Mesendoderm (in vitro differentiated cells): ENCODE measurements around the gene ARFIP2.
A peak's percentile ranks its signal among the peaks of the same experiment; 100 is the strongest.

Experiments
- DNase-seq: peaks from one replicate; pipeline ENCODE4 v3.0.0; 2013
- H2AK5ac ChIP-seq: 2 replicates; pipeline ENCODE4 v1.6.1; 2013; ENCODE audit warnings: low read length, inconsistent platforms
- H2BK120ac ChIP-seq: 2 replicates; pipeline ENCODE4 v1.6.1; 2013; ENCODE audit warnings: low read depth, mild to moderate bottlenecking, low read length, moderate library complexity, mixed read lengths
- H2BK15ac ChIP-seq: replicated peaks from 2 replicates; pipeline ENCODE4 v1.6.1; 2013; ENCODE audit warnings: low read depth, mild to moderate bottlenecking, moderate library complexity
- H2BK5ac ChIP-seq: 2 replicates; pipeline ENCODE4 v1.6.1; 2013; ENCODE audit warnings: low read length, inconsistent platforms
- H3K18ac ChIP-seq: 2 replicates; pipeline ENCODE4 v1.6.1; 2013; ENCODE audit warnings: mild to moderate bottlenecking, low read length, mixed read lengths
- H3K23ac ChIP-seq: one replicate; pipeline ENCODE4 v1.6.1; 2013; ENCODE audit warnings: low read length
- H3K27ac ChIP-seq: 2 replicates; pipeline ENCODE4 v1.5.1; 2013; ENCODE audit warnings: low read depth, mild to moderate bottlenecking, inconsistent platforms, low read length, moderate library complexity
- H3K27me3 ChIP-seq: 2 replicates; pipeline ENCODE4 v1.6.1; 2013; ENCODE audit warnings: low read length, control low read depth, mild to moderate bottlenecking, inconsistent platforms; ENCODE audit not compliant: insufficient read depth, poor library complexity
- H3K36me3 ChIP-seq: 2 replicates; pipeline ENCODE4 v1.6.1; 2013; ENCODE audit warnings: low read length, inconsistent platforms; ENCODE audit not compliant: control insufficient read depth, insufficient read depth
- H3K4ac ChIP-seq: one replicate; pipeline ENCODE4 v1.6.1; 2013; ENCODE audit warnings: low read depth, mild to moderate bottlenecking, low read length, moderate library complexity
- H3K4me1 ChIP-seq: 2 replicates; pipeline ENCODE4 v1.6.1; 2013; ENCODE audit warnings: low read depth, low read length, inconsistent platforms; ENCODE audit not compliant: control insufficient read depth
- H3K4me2 ChIP-seq: 2 replicates; pipeline ENCODE4 v1.6.1; 2013; ENCODE audit warnings: low read length
- H3K4me3 ChIP-seq: 2 replicates; pipeline ENCODE4 v1.5.1; 2013; ENCODE audit warnings: mild to moderate bottlenecking, low read length
- H3K56ac ChIP-seq: one replicate; pipeline ENCODE4 v1.6.1; 2013; ENCODE audit warnings: low read length
- H3K79me1 ChIP-seq: 2 replicates; pipeline ENCODE4 v1.6.1; 2013; ENCODE audit warnings: low read length, inconsistent platforms
- H3K79me2 ChIP-seq: 2 replicates; pipeline ENCODE4 v1.6.1; 2013; ENCODE audit warnings: mild to moderate bottlenecking, low read length; ENCODE audit not compliant: control insufficient read depth, insufficient read depth
- H3K9ac ChIP-seq: 2 replicates; pipeline ENCODE4 v1.6.1; 2013; ENCODE audit warnings: low read length, inconsistent platforms
- H4K5ac ChIP-seq: one replicate; pipeline ENCODE4 v1.6.1; 2013; ENCODE audit warnings: low read length
- H4K8ac ChIP-seq: one replicate; pipeline ENCODE4 v1.6.1; 2013; ENCODE audit warnings: low read depth, mild to moderate bottlenecking, control low read depth, low read length, moderate library complexity
- WGBS: extraction: QIAGEN DNeasy Blood & Tissue Kit; methylation state at CpG from one replicate; pipeline ENCODE4 v1.1.7; 2013; ENCODE audit warnings: low lambda C conversion rate, missing lambda C conversion rate; ENCODE audit not compliant: insufficient coverage; ENCODE audit errors: extremely low coverage; 5-methylcytosine and 5-hydroxymethylcytosine counted together

Gene ARFIP2

GRCh38 chr11:6473451-6474412 lies 7.4 kb downstream of the ARFIP2 start, which contains the start of gene TRIM3:
Gene TRIM3 (minus strand): TSS chr11:6473941. CDS start chr11:6465695, 8,246 bp downstream.
- H3K4me1 ChIP-seq, result peaks cover 7% of the 10 kb centered on the region
- peak within 1 kb of the TSS; percentile 98 for H3K4me2 ChIP-seq
- peak within 1 kb of the TSS; percentile 87 for H3K9ac ChIP-seq
- H3K79me1 ChIP-seq, result peaks cover 3% of the 10 kb centered on the region
- H3K23ac ChIP-seq, result no peak within 1 kb of the TSS
- peak within 1 kb of the TSS; percentile 95 for H3K56ac ChIP-seq
- no peaks in the 10 kb centered on the region for H3K27me3 ChIP-seq
- DNase-seq, result peak; percentile 90
- H3K4me3 ChIP-seq, result peak within 1 kb of the TSS; percentile 78
- H3K36me3 ChIP-seq, result peaks cover 6% of the 10 kb centered on the region
- H2AK5ac ChIP-seq, result no peak within 1 kb of the TSS
- no peak within 1 kb of the TSS for H2BK120ac ChIP-seq
- peak within 1 kb of the TSS; percentile 79 for H3K27ac ChIP-seq
- WGBS, result no CpG with 5 or more reads among the region's 87 CpGs
- H2BK15ac ChIP-seq, result no peak within 1 kb of the TSS
- no peak within 1 kb of the TSS for H3K4ac ChIP-seq
- no peak within 1 kb of the TSS for H2BK5ac ChIP-seq
- no peaks in the 10 kb centered on the region for H3K79me2 ChIP-seq
- H4K8ac ChIP-seq, result no peak within 1 kb of the TSS
- no peak within 1 kb of the TSS for H4K5ac ChIP-seq
- peak within 1 kb of the TSS; percentile 54 for H3K18ac ChIP-seq

GRCh38 chr11:6472934-6473333 lies 8.2 kb downstream of the ARFIP2 start:
- WGBS, result no CpG with 5 or more reads among the region's 1 CpG
- Histone ChIP-seq H3K79me2 (no peaks in the 10 kb centered on the region), H3K18ac (no peak overlapping the region), H3K9ac (no peak overlapping the region), H2BK15ac (no peak overlapping the region), H2BK120ac (no peak overlapping the region), H2BK5ac (no peak overlapping the region), H3K27ac (no peak overlapping the region), H3K79me1 (peaks cover 2% of the 10 kb centered on the region), H3K23ac (no peak overlapping the region), H3K27me3 (no peaks in the 10 kb centered on the region), H3K4me3 (no peak overlapping the region), H4K8ac (no peak overlapping the region), H3K56ac (no peak overlapping the region), H2AK5ac (no peak overlapping the region), H4K5ac (no peak overlapping the region), H3K36me3 (peaks cover 3% of the 10 kb centered on the region), H3K4ac (no peak overlapping the region), H3K4me2 (no peak overlapping the region), H3K4me1 (peaks cover 9% of the 10 kb centered on the region)
- DNase-seq, result no peak

GRCh38 chr11:6469599-6469998 lies 11.5 kb downstream of the ARFIP2 start:
- H3K4me3 ChIP-seq, result no peak overlapping the region

GRCh38 chr11:6468712-6469495 lies 12.2 kb downstream of the ARFIP2 start:
- peak overlapping the region; percentile 4 for H3K4me2 ChIP-seq
- no peak overlapping the region for H2AK5ac ChIP-seq
- no peak overlapping the region for H3K4ac ChIP-seq
- DNase-seq, result peak; percentile 98
- no peaks in the 10 kb centered on the region for H3K79me2 ChIP-seq
- no peak overlapping the region for H3K23ac ChIP-seq
- H3K79me1 ChIP-seq, result peaks cover 2% of the 10 kb centered on the region
- peaks cover 9% of the 10 kb centered on the region for H3K4me1 ChIP-seq
- H3K9ac ChIP-seq, result peak overlapping the region; percentile 43
- no peak overlapping the region for H2BK15ac ChIP-seq
- H2BK120ac ChIP-seq, result no peak overlapping the region
- no peak overlapping the region for H4K8ac ChIP-seq
- peak overlapping the region; percentile 81 for H3K56ac ChIP-seq
- H4K5ac ChIP-seq, result no peak overlapping the region
- no peaks in the 10 kb centered on the region for H3K27me3 ChIP-seq
- H3K18ac ChIP-seq, result no peak overlapping the region
- no peaks in the 10 kb centered on the region for H3K36me3 ChIP-seq
- H3K27ac ChIP-seq, result no peak overlapping the region
- H2BK5ac ChIP-seq, result no peak overlapping the region
- H3K4me3 ChIP-seq, result no peak overlapping the region
- no CpG with 5 or more reads among the region's 6 CpGs for WGBS

More at GRCh38 chr11:6469599-6469998, 11.5 kb downstream of the ARFIP2 start:
- H2BK15ac ChIP-seq, result no peak overlapping the region
- no peak overlapping the region for H3K23ac ChIP-seq
- peaks cover 9% of the 10 kb centered on the region for H3K4me1 ChIP-seq
- H3K36me3 ChIP-seq, result no peaks in the 10 kb centered on the region
- no peak for DNase-seq
- no peak overlapping the region for H4K5ac ChIP-seq
- no peak overlapping the region for H2AK5ac ChIP-seq
- peak overlapping the region; percentile 43 for H3K9ac ChIP-seq
- no peaks in the 10 kb centered on the region for H3K27me3 ChIP-seq
- no peak overlapping the region for H2BK5ac ChIP-seq
- H3K27ac ChIP-seq, result no peak overlapping the region
- no peak overlapping the region for H3K4me2 ChIP-seq
- H3K18ac ChIP-seq, result no peak overlapping the region
- no peaks in the 10 kb centered on the region for H3K79me2 ChIP-seq
- no CpG with 5 or more reads among the region's 1 CpG for WGBS
- peaks cover 2% of the 10 kb centered on the region for H3K79me1 ChIP-seq
- H3K56ac ChIP-seq, result peak overlapping the region; percentile 81
- H4K8ac ChIP-seq, result no peak overlapping the region
- H2BK120ac ChIP-seq, result no peak overlapping the region
- no peak overlapping the region for H3K4ac ChIP-seq

DNA sequence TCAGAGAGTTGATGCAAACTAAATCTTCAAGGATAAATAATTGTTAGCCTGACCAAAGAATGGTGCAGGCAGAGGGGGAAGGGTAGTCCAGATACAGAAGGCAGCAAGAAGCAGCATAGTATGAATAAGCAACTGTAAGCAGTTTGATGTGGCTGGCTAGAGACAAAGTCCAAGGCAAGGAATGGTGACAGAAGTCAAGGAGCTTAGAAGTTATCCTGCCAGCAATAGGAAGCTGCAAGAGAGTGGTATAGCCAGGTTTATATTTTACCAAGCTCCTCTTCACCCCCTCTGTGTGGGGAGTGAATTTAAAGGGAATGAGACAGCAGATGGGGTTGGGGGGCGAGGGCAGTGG lies 22.1 kb downstream of the ARFIP2 start:
- H3K27ac ChIP-seq, result no peak overlapping the region
- no peak overlapping the region for H2BK5ac ChIP-seq
- H3K4ac ChIP-seq, result no peak overlapping the region
- H3K4me2 ChIP-seq, result no peak overlapping the region
- H4K5ac ChIP-seq, result no peak overlapping the region
- H3K9ac ChIP-seq, result no peak overlapping the region
- WGBS, result no CpG with 5 or more reads among the region's 1 CpG
- no peak overlapping the region for H2AK5ac ChIP-seq
- no peak overlapping the region for H3K18ac ChIP-seq
- H2BK15ac ChIP-seq, result no peak overlapping the region
- no peak for DNase-seq
- no peaks in the 10 kb centered on the region for H3K79me1 ChIP-seq
- no peak overlapping the region for H3K56ac ChIP-seq
- no peaks in the 10 kb centered on the region for H3K27me3 ChIP-seq
- no peaks in the 10 kb centered on the region for H3K36me3 ChIP-seq
- H4K8ac ChIP-seq, result no peak overlapping the region
- H3K4me3 ChIP-seq, result no peak overlapping the region
- H2BK120ac ChIP-seq, result no peak overlapping the region
- H3K79me2 ChIP-seq, result no peaks in the 10 kb centered on the region
- no peaks in the 10 kb centered on the region for H3K4me1 ChIP-seq
- H3K23ac ChIP-seq, result no peak overlapping the region
